HG02642 (cell line): ENCODE measurements around the gene PRX.
A peak's percentile ranks its signal among the peaks of the same experiment; 100 is the strongest.
"Not testable (repeated sequence)": the region's sequence is repeated elsewhere in the genome, so short reads cannot be mapped to it uniquely, and the experiment has no call there.

Experiments used
- ATAC-seq: cut with Tn5 transposase; IDR thresholded peaks from one replicate; pipeline ENCODE4 v1.9.1; 2021; ENCODE audit warnings: mild to moderate bottlenecking; ENCODE audit not compliant: unreplicated experiment, poor library complexity

PRX gene

GRCh38 chr19:40413291-40413845, at the start of gene PRX:
TSS of gene PRX (minus strand) at chr19:40413378. CDS start at chr19:40407932, 5,446 bp downstream.
- no peak for ATAC-seq

- no peak for ATAC-seq
Observed at GRCh38 chr19:40461669-40462221, 48.6 kb upstream of the PRX start.

GRCh38 chr19:40460185-40460584, 47.0 kb upstream of the PRX start:
- no peak for ATAC-seq

- ATAC-seq, result no peak
Observed at GRCh38 chr19:40458597-40458974, 45.4 kb upstream of the PRX start.

- ATAC-seq, result no peak
Observed at GRCh38 chr19:40457953-40458596, 44.9 kb upstream of the PRX start.

- ATAC-seq, result no peak
Observed at GRCh38 chr19:40457048-40457447, 43.9 kb upstream of the PRX start.

- not testable (repeated sequence) for ATAC-seq
Observed at GRCh38 chr19:40453943-40454342, 40.8 kb upstream of the PRX start.

- ATAC-seq, result no peak
Observed at GRCh38 chr19:40453151-40453735, 40.1 kb upstream of the PRX start.

- ATAC-seq, result no peak
Observed at GRCh38 chr19:40452016-40452415, 38.8 kb upstream of the PRX start.

- ATAC-seq, result no peak
Observed at GRCh38 chr19:40450664-40451063, 37.5 kb upstream of the PRX start.

- no peak for ATAC-seq
Observed at GRCh38 chr19:40449506-40449905, 36.3 kb upstream of the PRX start.

GRCh38 chr19:40446263-40446784, 33.1 kb upstream of the PRX start:
- ATAC-seq, result no peak

- ATAC-seq, result no peak
Observed at GRCh38 chr19:40445780-40446262, 32.6 kb upstream of the PRX start.

- no peak for ATAC-seq
Observed at GRCh38 chr19:40444825-40445312, 31.7 kb upstream of the PRX start.

- ATAC-seq, result peak; percentile 74
Observed at GRCh38 chr19:40444000-40444824, 31.0 kb upstream of the PRX start, which contains the start of gene SERTAD3. TSS of gene SERTAD3 (minus strand) at chr19:40444335. CDS start at chr19:40442080, 2,255 bp downstream.

GRCh38 chr19:40443131-40443999, 30.2 kb upstream of the PRX start:
- ATAC-seq, result peak; percentile 73

GRCh38 chr19:40442328-40443130, 29.4 kb upstream of the PRX start:
- ATAC-seq, result no peak

GRCh38 chr19:40441719-40442253, 28.6 kb upstream of the PRX start:
- ATAC-seq, result no peak
